HG03108 (cell line): Measurements from ENCODE around the gene PP2D1.
A peak's percentile ranks its signal among the peaks of the same experiment; 100 is the strongest.
"Not testable (repeated sequence)": the region's sequence is repeated elsewhere in the genome, so short reads cannot be mapped to it uniquely, and the experiment has no call there.

Experiments used
- ATAC-seq: cut with Tn5 transposase; IDR thresholded peaks from one replicate; pipeline ENCODE4 v1.9.1; 2021; ENCODE audit warnings: moderate library complexity; ENCODE audit not compliant: unreplicated experiment

Gene PP2D1

GRCh38 chr3:19972054-19972453 lies 40.0 kb downstream of the PP2D1 start:
- ATAC-seq = no peak

- no peak for ATAC-seq
Measured at GRCh38 chr3:19970327-19970726, 41.7 kb downstream of the PP2D1 start.

DNA sequence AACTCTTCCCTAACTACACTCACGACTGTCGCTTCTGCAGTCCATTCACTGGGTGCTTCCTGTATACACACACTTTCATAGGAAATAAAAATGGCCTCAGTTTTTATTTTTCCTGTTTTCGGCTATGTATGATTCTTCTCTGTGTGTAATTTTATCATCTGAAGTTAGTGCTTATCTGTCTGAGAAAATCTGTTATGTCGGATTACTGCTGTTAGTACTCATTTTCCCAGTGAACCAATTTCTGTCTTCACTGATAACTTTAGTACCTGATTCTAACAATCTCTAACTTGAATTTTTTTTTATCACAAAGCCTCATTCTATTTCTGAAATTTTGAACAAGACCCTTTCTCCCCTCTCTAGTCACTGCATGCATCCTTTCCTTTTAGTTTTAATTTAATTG lies 44.3 kb downstream of the PP2D1 start:
- no peak for ATAC-seq

DNA sequence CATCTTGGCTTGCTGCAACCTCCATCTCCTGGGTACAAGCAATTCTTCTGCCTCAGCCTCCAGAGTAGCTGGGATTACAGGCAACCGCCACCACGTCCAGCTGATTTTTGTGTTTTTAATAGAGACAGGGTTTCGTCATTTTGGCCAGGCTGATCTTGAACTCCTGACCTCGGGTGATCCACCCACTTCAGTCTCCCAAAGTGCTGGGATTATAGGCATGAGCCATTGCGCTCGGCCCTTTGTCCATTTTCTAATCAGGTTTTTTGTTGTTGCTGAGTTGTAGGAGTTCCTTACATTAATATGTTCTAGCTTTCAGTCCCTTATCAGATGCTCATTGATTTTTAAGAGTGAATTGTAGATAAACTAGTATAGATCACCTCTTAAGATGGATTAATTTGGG lies 44.9 kb downstream of the PP2D1 start:
- no peak for ATAC-seq

GRCh38 chr3:19961960-19962359 lies 50.1 kb downstream of the PP2D1 start:
- no peak for ATAC-seq

GRCh38 chr3:19960696-19961095 lies 51.4 kb downstream of the PP2D1 start:
- ATAC-seq = no peak

DNA sequence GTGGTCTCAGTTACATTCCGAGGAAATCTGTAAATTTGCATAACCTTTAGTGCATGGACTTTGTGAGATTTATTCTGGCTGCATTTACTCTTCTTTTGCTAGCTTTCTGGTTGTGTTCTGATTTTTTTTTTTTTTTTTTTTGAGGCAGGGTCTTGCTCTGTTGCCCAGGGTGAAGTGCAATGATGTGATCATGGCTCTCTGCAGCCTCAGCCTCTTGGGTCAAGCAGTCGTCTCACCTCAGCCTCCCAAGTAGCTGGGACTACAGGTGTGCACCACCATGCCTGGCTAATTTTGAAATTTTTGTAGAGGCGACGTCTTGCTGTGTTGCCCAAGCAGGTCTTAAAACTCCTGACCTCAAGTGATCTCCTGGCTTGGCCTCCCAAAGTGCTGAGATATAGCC lies 52.6 kb downstream of the PP2D1 start:
- no peak for ATAC-seq

DNA sequence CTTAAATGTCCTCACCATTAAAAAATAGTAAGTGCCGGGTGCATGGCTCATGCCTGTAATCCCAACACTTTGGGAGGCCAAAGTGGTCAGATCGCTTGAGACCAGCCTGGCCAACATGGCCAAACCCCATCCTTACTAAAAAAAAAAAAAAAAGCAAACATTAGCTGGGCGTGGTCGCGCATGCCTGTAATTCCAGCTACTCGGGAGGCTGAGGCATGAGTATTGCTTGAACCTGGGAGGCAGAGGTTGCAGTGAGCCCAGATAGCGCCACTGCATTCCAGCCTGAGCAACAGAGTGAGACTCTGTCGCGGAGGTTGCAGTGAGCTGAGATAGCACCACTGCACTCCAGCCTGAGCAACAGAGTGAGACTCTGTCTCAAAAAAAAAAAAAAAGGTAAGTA lies 54.7 kb downstream of the PP2D1 start:
- ATAC-seq = not testable (repeated sequence)

GRCh38 chr3:19954676-19955075 lies 57.4 kb downstream of the PP2D1 start:
- no peak for ATAC-seq

- no peak for ATAC-seq
Measured at GRCh38 chr3:19950316-19950715, 61.7 kb downstream of the PP2D1 start.

GRCh38 chr3:19948226-19948591 lies 63.9 kb downstream of the PP2D1 start:
- no peak for ATAC-seq

DNA sequence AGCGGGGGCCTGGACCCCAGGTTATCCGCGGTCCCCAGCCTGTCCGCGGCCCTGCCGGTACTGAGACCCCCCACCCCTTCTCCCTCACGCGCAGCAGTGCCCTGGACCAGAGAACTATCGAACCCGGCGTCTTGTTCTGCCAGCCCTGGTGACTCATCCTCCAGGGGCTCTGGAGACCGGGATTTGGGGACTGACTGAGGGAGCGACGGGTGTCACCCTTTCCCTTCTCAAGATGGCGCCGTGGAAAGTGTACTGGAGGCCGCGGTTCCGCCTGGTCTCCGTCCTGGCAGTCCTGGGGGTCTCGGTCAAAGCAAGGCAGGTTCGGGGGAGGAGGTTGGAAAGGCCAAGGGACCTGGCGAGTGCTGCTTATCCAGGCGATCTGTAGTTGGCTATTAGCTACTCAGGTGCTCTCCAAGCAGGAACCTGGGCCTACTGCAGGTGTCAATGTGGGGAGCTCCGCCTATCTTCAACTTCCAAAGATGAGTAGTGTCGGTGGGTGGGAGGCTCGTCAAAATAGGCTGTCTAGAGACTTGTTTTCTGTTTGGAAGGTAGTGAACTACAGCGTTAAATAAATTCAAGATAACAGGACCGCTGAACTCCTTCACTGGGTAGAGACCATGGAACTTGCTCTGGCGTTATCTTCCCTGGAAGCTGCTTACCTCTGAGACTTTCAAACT lies 64.4 kb downstream of the PP2D1 start:
- ATAC-seq = peak; percentile 16

DNA sequence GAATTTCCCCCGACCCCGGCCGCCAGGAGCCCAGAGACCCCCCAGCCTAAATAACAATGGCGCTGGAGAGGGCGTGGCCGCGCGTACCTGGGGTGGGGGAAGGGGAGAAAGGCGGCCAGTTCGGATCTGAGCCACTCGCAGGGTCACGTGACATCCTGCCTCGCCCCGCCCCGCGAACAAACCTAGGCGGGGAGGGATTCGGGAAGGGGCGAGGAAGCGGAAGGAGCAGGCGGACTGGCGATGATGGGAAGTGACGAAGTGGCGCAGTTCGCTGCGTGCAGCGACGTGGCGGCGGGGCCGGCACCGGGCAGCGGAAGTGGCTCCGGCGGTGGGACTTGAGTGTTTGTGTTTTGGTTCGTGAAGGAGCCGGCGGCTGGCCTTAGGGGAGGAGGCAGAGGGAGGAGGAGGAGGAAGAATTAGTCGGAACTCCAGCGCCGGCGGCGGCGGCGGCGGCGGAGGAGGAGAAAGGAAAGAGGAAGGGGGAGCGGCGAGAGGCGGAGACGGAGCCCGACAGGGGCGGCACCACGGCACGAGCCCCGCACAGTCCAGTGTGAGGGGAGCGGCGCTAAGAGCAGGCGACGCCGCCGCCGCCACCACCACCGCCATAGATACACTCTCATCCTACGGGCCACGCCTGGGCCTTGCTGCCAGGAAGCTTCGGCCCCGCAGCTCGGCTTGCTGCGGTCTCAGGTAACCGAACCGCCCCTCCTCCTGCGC lies 65.1 kb downstream of the PP2D1 start, which contains the start of gene RAB5A:
Gene RAB5A, plus strand, starts transcription at position 266 of the 717 bp plus-strand sequence. CDS start 3,802 bp downstream, outside the sequence.
- ATAC-seq = peak; percentile 96

GRCh38 chr3:19945969-19946831 lies 65.9 kb downstream of the PP2D1 start:
- no peak for ATAC-seq

DNA sequence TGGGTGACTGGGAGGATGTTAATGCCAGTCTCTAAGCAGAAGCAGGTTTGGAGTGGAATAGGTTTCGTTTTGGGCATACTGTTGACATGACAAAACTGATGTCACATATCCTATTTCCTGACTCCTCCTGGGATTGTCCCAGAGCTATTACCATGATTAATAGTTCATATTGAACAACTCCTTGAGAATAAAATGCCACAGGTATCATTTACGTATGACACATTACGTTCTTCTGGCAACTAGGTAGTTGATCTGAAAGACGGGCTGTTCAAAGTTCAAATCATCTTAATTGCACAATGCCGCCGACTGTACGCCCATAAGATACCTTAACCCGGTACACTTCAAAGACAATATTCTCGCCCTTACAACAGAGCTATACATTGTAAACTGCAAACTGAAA lies 66.5 kb downstream of the PP2D1 start:
- no peak for ATAC-seq

- no peak for ATAC-seq
Measured at GRCh38 chr3:19940643-19941042, 71.4 kb downstream of the PP2D1 start.

GRCh38 chr3:19938295-19938627 lies 73.8 kb downstream of the PP2D1 start:
- ATAC-seq = no peak

GRCh38 chr3:19937459-19938294 lies 74.4 kb downstream of the PP2D1 start:
- no peak for ATAC-seq
